ENCODE results near the gene CARS1. TPM values are rescaled to one million over a fixed set of nuclear protein-coding genes. Genes with fewer than 3 reads are reported as not detected.

Gene CARS1
- total and polyA plus RNA-seq, 2 donors (not counting 1 experiment from before 2014, with no cell fraction given), result 31.3 to 49.5 TPM

- no peaks in the 10 kb centered on the region for H3K36me3 ChIP-seq (replicated peaks in 1 of 2; ENCODE audit: control extremely low read depth in 1 of 2, control insufficient read depth in 1 of 2, extremely low read depth in 1 of 2, insufficient read depth in 2 of 2, low read length in 1 of 2)
- H3K4me1 ChIP-seq (ENCODE audit: control insufficient read depth in 2 of 2, insufficient read depth in 2 of 2, low read length in 2 of 2), result no peaks in the 10 kb centered on the region
- no peak overlapping the region for H2AFZ ChIP-seq (ENCODE audit: insufficient read depth, low read depth, low read length, poor library complexity, severe bottlenecking)
- Mint-ChIP-seq H3K9me3 (ENCODE audit: insufficient read depth) (no peaks in the 10 kb centered on the region), H3K27ac (no peak overlapping the region), H3K27me3 (peaks cover 14% of the 10 kb centered on the region), H3K4me1 (no peaks in the 10 kb centered on the region), H3K4me3 (no peak overlapping the region)
- H3K4me2 ChIP-seq (replicated peaks; ENCODE audit: low read depth, low read length, poor library complexity, severe bottlenecking), result no peak overlapping the region
- intact Hi-C loops (cut with micrococcal nuclease), result no loop called here
- no peak overlapping the region for H3K4me3 ChIP-seq (ENCODE audit: control extremely low read depth in 1 of 5, extremely low read depth in 1 of 5, insufficient read depth in 1 of 5, low read depth in 2 of 5, low read length in 4 of 5)
- TF ChIP-seq CTCF (IDR thresholded peaks at IDR 0.05), result no peak
- no peak for TF ChIP-seq EZH2 (IDR thresholded peaks at IDR 0.05; ENCODE audit: borderline replicate concordance, insufficient read depth, low read depth, low read length, poor library complexity, severe bottlenecking)
- H4K20me1 ChIP-seq (ENCODE audit: control insufficient read depth, insufficient read depth, low read length, poor library complexity, severe bottlenecking), result no peaks in the 10 kb centered on the region
- H3K27me3 ChIP-seq (replicated peaks in 1 of 4; ENCODE audit: control extremely low read depth in 1 of 4, control insufficient read depth in 3 of 4, insufficient read depth in 4 of 4, low read length in 3 of 4), result no peaks in the 10 kb centered on the region
- ChIA-PET CTCF (no interaction called here), POLR2A (no interaction called here)
- DNase-seq (no peak), ATAC-seq (ENCODE audit: low read depth) (no peak)
- no peaks in the 10 kb centered on the region for H3K79me2 ChIP-seq (ENCODE audit: control insufficient read depth, insufficient read depth, low read length)
- 92% methylated on average over 35 of the region's 41 CpGs for WGBS (ENCODE audit: insufficient coverage)
- no peak overlapping the region for H3K9ac ChIP-seq (ENCODE audit: low read length)
- no peak overlapping the region for H3K27ac ChIP-seq (ENCODE audit: low read length in 2 of 2)
- H3K9me3 ChIP-seq (ENCODE audit: control extremely low read depth in 1 of 3, control insufficient read depth in 2 of 3, insufficient read depth in 1 of 3, low read length in 2 of 3), result no peaks in the 10 kb centered on the region
These were observed 48.8 kb upstream of the CARS1 start for GRCh38 chr11:3105791-3106735.

All from B cell (primary cell).